H9 (cell line): ENCODE data around the gene MORN1. TPM values are rescaled to one million over a fixed set of nuclear protein-coding genes. Genes with fewer than 3 reads are reported as not detected.

ENCODE experiments used
- DNase-seq: peaks from one replicate; pipeline ENCODE4 v3.0.0-alpha.2; 2017
- H2AFZ ChIP-seq: one replicate; pipeline ENCODE4 v1.6.1; 2013; ENCODE audit warnings: mild to moderate bottlenecking, low read length, control low read depth, moderate library complexity
- H2AK5ac ChIP-seq: 2 replicates; pipeline ENCODE4 v1.6.1; 2013; ENCODE audit warnings: low read length, control low read depth, mixed read lengths; ENCODE audit not compliant: insufficient read length
- H2BK120ac ChIP-seq: one replicate; pipeline ENCODE4 v1.6.1; 2013; ENCODE audit warnings: low read depth, mild to moderate bottlenecking, low read length, control low read depth, inconsistent platforms; ENCODE audit not compliant: poor library complexity, severe bottlenecking
- H2BK12ac ChIP-seq: 2 replicates; pipeline ENCODE4 v1.6.1; 2013; ENCODE audit warnings: low read length, control low read depth, mixed read lengths, low read depth; ENCODE audit not compliant: insufficient read length
- H2BK15ac ChIP-seq: 2 replicates; pipeline ENCODE4 v1.6.1; 2013; ENCODE audit warnings: low read depth, low read length, control low read depth
- H2BK20ac ChIP-seq: one replicate; pipeline ENCODE4 v1.6.1; 2013; ENCODE audit warnings: low read depth, mild to moderate bottlenecking, low read length, control low read depth, inconsistent platforms; ENCODE audit not compliant: poor library complexity, severe bottlenecking
- H2BK5ac ChIP-seq: 2 replicates; pipeline ENCODE4 v1.6.1; 2013; ENCODE audit warnings: low read length, control low read depth, mixed read lengths; ENCODE audit not compliant: insufficient read length
- H3K14ac ChIP-seq: 2 replicates; pipeline ENCODE4 v1.6.1; 2013; ENCODE audit warnings: low read length, control low read depth; ENCODE audit not compliant: insufficient read depth
- H3K18ac ChIP-seq: 2 replicates; pipeline ENCODE4 v1.6.1; 2013; ENCODE audit warnings: low read depth, mild to moderate bottlenecking, mixed read lengths, low read length, control low read depth; ENCODE audit not compliant: insufficient read length
- H3K23ac ChIP-seq: 2 replicates; pipeline ENCODE4 v1.6.1; 2013; ENCODE audit warnings: low read length, control low read depth, mixed read lengths, low read depth; ENCODE audit not compliant: insufficient read length
- H3K23me2 ChIP-seq: 2 replicates; pipeline ENCODE4 v1.6.1; 2013; ENCODE audit warnings: low read depth, mild to moderate bottlenecking, mixed read lengths, low read length, control low read depth; ENCODE audit not compliant: insufficient read length, poor library complexity, severe bottlenecking
- H3K27ac ChIP-seq: 2 replicates; pipeline ENCODE4 v1.5.1; 2013; ENCODE audit warnings: low read length, control low read depth, mixed read lengths, low read depth; ENCODE audit not compliant: insufficient read length
- H3K27me3 ChIP-seq: 2 replicates; pipeline ENCODE4 v1.6.1; 2013; ENCODE audit warnings: low read length, control low read depth, inconsistent platforms; ENCODE audit not compliant: insufficient read depth
- H3K4ac ChIP-seq: 2 replicates; pipeline ENCODE4 v1.6.1; 2013; ENCODE audit warnings: low read depth, mild to moderate bottlenecking, control low read depth, inconsistent platforms, low read length, moderate library complexity
- H3K4me1 ChIP-seq: 2 replicates; pipeline ENCODE4 v1.6.1; 2013; ENCODE audit warnings: low read length, control low read depth, inconsistent platforms; ENCODE audit not compliant: insufficient read depth
- H3K4me2 ChIP-seq: 2 replicates; pipeline ENCODE4 v1.6.1; 2013; ENCODE audit warnings: low read length, control low read depth, mixed read lengths; ENCODE audit not compliant: insufficient read length, insufficient read depth
- H3K56ac ChIP-seq: 2 replicates; pipeline ENCODE4 v1.6.1; 2013; ENCODE audit warnings: low read depth, mild to moderate bottlenecking, mixed read lengths, low read length, control low read depth; ENCODE audit not compliant: insufficient read length
- H3K79me1 ChIP-seq: 2 replicates; pipeline ENCODE4 v1.6.1; 2013; ENCODE audit warnings: low read depth, mild to moderate bottlenecking, moderate library complexity, low read length, control low read depth, inconsistent platforms; ENCODE audit not compliant: insufficient read depth, poor library complexity, severe bottlenecking
- H3K79me2 ChIP-seq: 2 replicates; pipeline ENCODE4 v1.6.1; 2013; ENCODE audit warnings: low read length, control low read depth, inconsistent platforms; ENCODE audit not compliant: insufficient read depth
- H3K9ac ChIP-seq: 2 replicates; pipeline ENCODE4 v1.6.1; 2013; ENCODE audit warnings: low read length, control low read depth, mixed read lengths; ENCODE audit not compliant: insufficient read length; ENCODE audit errors: extremely low read depth
- H3K9me3 ChIP-seq: one replicate; pipeline ENCODE4 v1.6.1; 2013; ENCODE audit warnings: low read depth, low read length, inconsistent platforms; ENCODE audit not compliant: control insufficient read depth
- H3T11ph ChIP-seq: one replicate; pipeline ENCODE4 v1.6.1; 2013; ENCODE audit warnings: mild to moderate bottlenecking, low read length, control low read depth, inconsistent platforms
- H4K20me1 ChIP-seq: one replicate; pipeline ENCODE4 v1.6.1; 2013; ENCODE audit not compliant: control insufficient read depth, insufficient read length, insufficient read depth
- H4K5ac ChIP-seq: 2 replicates; pipeline ENCODE4 v1.6.1; 2013; ENCODE audit warnings: low read depth, mild to moderate bottlenecking, mixed read lengths, low read length, control low read depth; ENCODE audit not compliant: insufficient read length
- H4K8ac ChIP-seq: replicated peaks from 2 replicates; pipeline ENCODE4 v1.6.1; 2013; ENCODE audit warnings: low read length, control low read depth, mixed read lengths, low read depth; ENCODE audit not compliant: insufficient read length
- H4K91ac ChIP-seq: 2 replicates; pipeline ENCODE4 v1.6.1; 2013; ENCODE audit warnings: low read depth, mild to moderate bottlenecking, moderate library complexity, mixed read lengths, low read length, control low read depth; ENCODE audit not compliant: insufficient read length
- H3K27ac Mint-ChIP-seq, 3 experiments: 2 replicates in 2 of 3; 3 replicates in 1 of 3; pipeline ENCODE4 v1.8.0; 2020 to 2021; ENCODE audit warnings: mixed read lengths in 3 of 3, mild to moderate bottlenecking in 1 of 3, moderate library complexity in 1 of 3
- H3K27me3 Mint-ChIP-seq: 2 replicates; pipeline ENCODE4 v1.8.0; 2021; ENCODE audit warnings: low read depth, mild to moderate bottlenecking, moderate library complexity, mixed read lengths
- H3K36me3 Mint-ChIP-seq, 3 experiments: 2 replicates in 2 of 3; 3 replicates in 1 of 3; pipeline ENCODE4 v1.8.0; 2020 to 2021; ENCODE audit warnings: low read depth in 3 of 3, mixed read lengths in 3 of 3; ENCODE audit not compliant: insufficient read depth in 1 of 3
- H3K4me1 Mint-ChIP-seq, 2 experiments: 2 replicates each; pipeline ENCODE4 v1.8.0; 2020; ENCODE audit warnings: mixed read lengths in 2 of 2
- H3K4me3 Mint-ChIP-seq, 2 experiments: 2 replicates in 1 of 2; 3 replicates in 1 of 2; pipeline ENCODE4 v1.8.0; 2020 to 2021; ENCODE audit warnings: mild to moderate bottlenecking in 2 of 2, mixed read lengths in 2 of 2, moderate library complexity in 1 of 2
- H3K9me3 Mint-ChIP-seq, 2 experiments: 2 replicates in 1 of 2; 3 replicates in 1 of 2; pipeline ENCODE4 v1.8.0; 2020; ENCODE audit warnings: mild to moderate bottlenecking in 2 of 2, mixed read lengths in 2 of 2, moderate library complexity in 1 of 2
- WGBS: extraction: QIAGEN DNeasy Blood & Tissue Kit; methylation state at CpG from one replicate; pipeline ENCODE4 v1.1.7; 2013; ENCODE audit warnings: missing lambda C conversion rate, low lambda C conversion rate, mixed read lengths; ENCODE audit not compliant: insufficient read length; ENCODE audit errors: extremely low coverage; 5-methylcytosine and 5-hydroxymethylcytosine counted together
- total RNA-seq: library from RNA; stranded (reverse); gene quantifications from 2 replicates; pipeline ENCODE4 v1.2.1, GENCODE V29; 2021
- TF ChIP-seq, protein P1 (sequence below): fragments of 200-600 bp; sonication (generic); conservative IDR thresholded peaks from 3 replicates; pipeline ENCODE4 v1.8.0; 2021; ENCODE audit warnings: antibody characterized with exemption, mild to moderate bottlenecking

The MORN1 gene
- total RNA-seq, 1 experiment from 2014 or later = 12.7 TPM

DNA sequence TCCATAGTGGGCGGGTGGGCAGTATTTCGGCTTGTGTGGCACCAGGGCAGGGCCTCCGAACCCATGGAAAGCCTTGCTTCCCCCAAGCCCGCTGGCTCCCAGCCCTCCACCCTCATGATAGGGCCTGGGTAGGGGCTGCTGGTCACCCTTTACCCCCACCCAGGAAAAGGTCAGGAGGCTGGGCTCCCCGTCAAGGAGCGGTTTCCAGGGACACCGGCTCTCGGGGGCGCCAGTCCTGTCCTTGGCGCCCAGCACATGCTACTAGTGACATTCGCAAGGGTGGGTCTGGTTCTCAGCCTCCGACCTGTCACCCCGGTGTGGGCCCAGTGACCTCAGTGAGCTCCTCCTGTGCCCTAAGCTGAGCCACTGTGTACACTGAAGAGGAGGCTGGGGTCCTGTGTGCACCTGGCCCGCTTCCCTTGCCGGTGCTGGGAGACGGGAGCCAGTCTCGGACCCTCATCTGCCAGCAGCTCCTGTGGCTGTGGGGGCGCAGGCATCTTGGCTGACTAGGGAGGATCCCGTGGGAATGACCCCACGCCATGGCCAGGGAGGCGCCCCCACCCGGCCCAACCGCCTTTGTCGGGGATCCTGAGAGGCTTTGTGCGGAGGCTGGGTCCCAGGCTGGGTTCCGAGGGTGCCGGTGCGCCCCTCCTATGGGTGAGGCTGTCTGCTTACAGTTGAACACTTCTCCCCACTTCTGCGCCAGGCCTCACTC is 108.6 kb downstream of the MORN1 start:
- no peak overlapping the region for H3K56ac ChIP-seq
- Mint-ChIP-seq H3K36me3 (peaks cover 7 to 15% (median 10%) of the 10 kb centered on the region in 3 experiments; a peak in 6 of 7 replicates), H3K27me3 (no peaks in the 10 kb centered on the region), H3K4me1 (peaks cover 20 to 25% of the 10 kb centered on the region in 2 experiments), H3K27ac (no peak overlapping the region; a peak in 1 of 7 replicates), H3K4me3 (no peak overlapping the region), H3K9me3 (peaks cover 3 to 4% of the 10 kb centered on the region in 2 experiments; a peak in 4 of 5 replicates)
- no peak overlapping the region for H3T11ph ChIP-seq
- no peak overlapping the region for H2BK15ac ChIP-seq
- no peaks in the 10 kb centered on the region for H3K79me1 ChIP-seq
- H4K20me1 ChIP-seq = no peaks in the 10 kb centered on the region
- no peaks in the 10 kb centered on the region for H3K9me3 ChIP-seq
- H2BK120ac ChIP-seq = no peak overlapping the region
- no peak overlapping the region for H2BK20ac ChIP-seq
- H4K5ac ChIP-seq = no peak overlapping the region
- no peak overlapping the region for H2AK5ac ChIP-seq
- no peak overlapping the region for H3K23ac ChIP-seq
- peak overlapping the region; percentile 58; the same call in 1 of the 2 replicates for H3K14ac ChIP-seq
- H3K4ac ChIP-seq = no peak overlapping the region
- H3K9ac ChIP-seq = no peak overlapping the region
- H3K4me1 ChIP-seq = no peaks in the 10 kb centered on the region; the same call in 1 of the 2 replicates
- H4K8ac ChIP-seq = no peak overlapping the region
- H2BK5ac ChIP-seq = no peak overlapping the region
- H3K27me3 ChIP-seq = no peaks in the 10 kb centered on the region
- no peak overlapping the region for H3K18ac ChIP-seq
- no peak overlapping the region for H2BK12ac ChIP-seq
- TF ChIP-seq, protein P1, sequence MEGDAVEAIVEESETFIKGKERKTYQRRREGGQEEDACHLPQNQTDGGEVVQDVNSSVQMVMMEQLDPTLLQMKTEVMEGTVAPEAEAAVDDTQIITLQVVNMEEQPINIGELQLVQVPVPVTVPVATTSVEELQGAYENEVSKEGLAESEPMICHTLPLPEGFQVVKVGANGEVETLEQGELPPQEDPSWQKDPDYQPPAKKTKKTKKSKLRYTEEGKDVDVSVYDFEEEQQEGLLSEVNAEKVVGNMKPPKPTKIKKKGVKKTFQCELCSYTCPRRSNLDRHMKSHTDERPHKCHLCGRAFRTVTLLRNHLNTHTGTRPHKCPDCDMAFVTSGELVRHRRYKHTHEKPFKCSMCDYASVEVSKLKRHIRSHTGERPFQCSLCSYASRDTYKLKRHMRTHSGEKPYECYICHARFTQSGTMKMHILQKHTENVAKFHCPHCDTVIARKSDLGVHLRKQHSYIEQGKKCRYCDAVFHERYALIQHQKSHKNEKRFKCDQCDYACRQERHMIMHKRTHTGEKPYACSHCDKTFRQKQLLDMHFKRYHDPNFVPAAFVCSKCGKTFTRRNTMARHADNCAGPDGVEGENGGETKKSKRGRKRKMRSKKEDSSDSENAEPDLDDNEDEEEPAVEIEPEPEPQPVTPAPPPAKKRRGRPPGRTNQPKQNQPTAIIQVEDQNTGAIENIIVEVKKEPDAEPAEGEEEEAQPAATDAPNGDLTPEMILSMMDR = no peak
- H2AFZ ChIP-seq = no peak overlapping the region
- H3K79me2 ChIP-seq = peaks cover 10% of the 10 kb centered on the region; the same call in 1 of the 2 replicates
- no peak for DNase-seq
- no peak overlapping the region for H4K91ac ChIP-seq
- WGBS = no CpG with 5 or more reads among the region's 29 CpGs
- no peaks in the 10 kb centered on the region for H3K23me2 ChIP-seq
- H3K27ac ChIP-seq = no peak overlapping the region
- no peak overlapping the region for H3K4me2 ChIP-seq
